NCI-H146 (cell line): ENCODE measurements around the gene BRD7.

ENCODE experiments used
- DNase-seq: peaks from one replicate; lab custom pipeline; 2025; lab: John Stamatoyannopoulos, UW

The BRD7 gene

GRCh38 chr16:50389900-50390299 lies 21.1 kb upstream of the BRD7 start:
- no peak for DNase-seq

GRCh38 chr16:50388496-50388895 lies 19.7 kb upstream of the BRD7 start:
- no peak for DNase-seq

GRCh38 chr16:50386774-50387173 lies 18.0 kb upstream of the BRD7 start:
- DNase-seq, result no peak

GRCh38 chr16:50386139-50386538 lies 17.4 kb upstream of the BRD7 start:
- no peak for DNase-seq

- DNase-seq, result no peak
Measured at GRCh38 chr16:50384500-50385135, 15.8 kb upstream of the BRD7 start.

- DNase-seq, result peak; percentile 44
Measured at GRCh38 chr16:50381679-50382440, 13.1 kb upstream of the BRD7 start.

- no peak for DNase-seq
Measured at GRCh38 chr16:50378417-50378816, 9.6 kb upstream of the BRD7 start.

- DNase-seq, result no peak
Measured at GRCh38 chr16:50377001-50377400, 8.2 kb upstream of the BRD7 start.

- no peak for DNase-seq
Measured at GRCh38 chr16:50373780-50374179, 5.0 kb upstream of the BRD7 start.

- DNase-seq, result no peak
Measured at GRCh38 chr16:50373345-50373701, 4.5 kb upstream of the BRD7 start.

- DNase-seq, result peak; percentile 59
Measured at GRCh38 chr16:50372611-50373344, 4.0 kb upstream of the BRD7 start.

GRCh38 chr16:50371936-50372595 lies 3.3 kb upstream of the BRD7 start:
- DNase-seq, result peak; percentile 14

- DNase-seq, result no peak
Measured at GRCh38 chr16:50371036-50371716, 2.4 kb upstream of the BRD7 start.

GRCh38 chr16:50369133-50369804 lies 481 bp upstream of the BRD7 start:
- no peak for DNase-seq

GRCh38 chr16:50367777-50368409 lies 895 bp downstream of the BRD7 start:
- DNase-seq, result no peak

GRCh38 chr16:50365791-50366575 lies 2.8 kb downstream of the BRD7 start:
- no peak for DNase-seq

GRCh38 chr16:50363656-50364055 lies 5.1 kb downstream of the BRD7 start:
- DNase-seq, result no peak

- DNase-seq, result no peak
Measured at GRCh38 chr16:50360779-50361178, 8.0 kb downstream of the BRD7 start.

- DNase-seq, result no peak
Measured at GRCh38 chr16:50360033-50360778, 8.6 kb downstream of the BRD7 start.
